Activated CD4-positive, alpha-beta T cell treated with anti-CD3 and anti-CD28 coated beads for 4 hours (primary cell): Measurements from ENCODE around the gene NXF2.
"Not testable (repeated sequence)": the region's sequence is repeated elsewhere in the genome, so short reads cannot be mapped to it uniquely, and the experiment has no call there.

ENCODE experiments used
- DNase-seq, 2 donors: peaks; one replicate each; pipeline ENCODE4 v3.0.0-alpha.2; 2020

The NXF2 gene

GRCh38 chrX:102246893-102247292 is at the start of gene NXF2:
TSS of gene NXF2 (plus strand) at chrX:102247167. CDS start at chrX:102307079, 59,912 bp downstream.
- not testable (repeated sequence) for DNase-seq

GRCh38 chrX:102207940-102208339 is 39.0 kb upstream of the NXF2 start:
- not testable (repeated sequence) for DNase-seq

- DNase-seq = not testable (repeated sequence)
These were observed 32.0 kb upstream of the NXF2 start, which contains the start of gene TCP11X1 for GRCh38 chrX:102214986-102215385. TSS of gene TCP11X1 (plus strand) at chrX:102215301.

GRCh38 chrX:102216497-102216896 is 30.5 kb upstream of the NXF2 start:
- not testable (repeated sequence) for DNase-seq

- DNase-seq = not testable (repeated sequence)
These were observed 11.3 kb upstream of the NXF2 start for GRCh38 chrX:102235678-102236077.

GRCh38 chrX:102240265-102240664 is 6.7 kb upstream of the NXF2 start:
- not testable (repeated sequence) for DNase-seq

- not testable (repeated sequence) for DNase-seq
These were observed 25.3 kb downstream of the NXF2 start for GRCh38 chrX:102272231-102272630.

- no peak for DNase-seq
These were observed 91.2 kb downstream of the NXF2 start for GRCh38 chrX:102338162-102338561.

- no peak for DNase-seq
These were observed 92.6 kb downstream of the NXF2 start for GRCh38 chrX:102339312-102340298.

- no peak for DNase-seq
These were observed 94.9 kb downstream of the NXF2 start for GRCh38 chrX:102341867-102342266.

GRCh38 chrX:102345916-102346315 is 98.9 kb downstream of the NXF2 start:
- peak; percentile 22 to 74 for DNase-seq
